Neural cell (in vitro differentiated cells): Measurements from ENCODE around the gene BCO2. TPM values are rescaled to one million over a fixed set of nuclear protein-coding genes. Genes with fewer than 3 reads are reported as not detected.

Experiments
- H2AFZ ChIP-seq: fragments of 200-600, 300-800 bp; sonication (generic), shearing (Covaris generic); 2 replicates; pipeline ENCODE4 v1.6.0; 2014; ENCODE audit warnings: low read depth, mild to moderate bottlenecking, antibody characterized with exemption, low read length, moderate library complexity
- H3F3A ChIP-seq: fragments of 200-600 bp; shearing (Covaris generic); 2 replicates; pipeline ENCODE4 v1.6.1; 2016; ENCODE audit warnings: mild to moderate bottlenecking, moderate library complexity, mixed read lengths, antibody characterized with exemption, low read length; ENCODE audit not compliant: insufficient read depth, poor library complexity, severe bottlenecking
- H3K27ac ChIP-seq: fragments of 200-600, 300-800 bp; sonication (generic), shearing (Covaris generic); 2 replicates; pipeline ENCODE4 v1.5.1; 2014; ENCODE audit warnings: mild to moderate bottlenecking, low read length, moderate library complexity
- H3K27me3 ChIP-seq: fragments of 300-800, 200-600 bp; sonication (generic), shearing (Covaris generic); 2 replicates; pipeline ENCODE4 v1.6.0; 2014; ENCODE audit warnings: mild to moderate bottlenecking, low read depth, low read length, moderate library complexity; ENCODE audit not compliant: insufficient read depth
- H3K36me3 ChIP-seq: fragments of 300-800, 200-600 bp; sonication (generic), shearing (Covaris generic); 2 replicates; pipeline ENCODE4 v1.5.1; 2014; ENCODE audit warnings: mild to moderate bottlenecking, antibody characterized with exemption, low read length, moderate library complexity; ENCODE audit not compliant: insufficient read depth
- H3K4me2 ChIP-seq: fragments of 300-800, 200-600 bp; sonication (generic), shearing (Covaris generic); 2 replicates; pipeline ENCODE4 v1.6.0; 2014; ENCODE audit warnings: mild to moderate bottlenecking, low read length
- H3K4me3 ChIP-seq: fragments of 300-800, 200-600 bp; sonication (generic), shearing (Covaris generic); 2 replicates; pipeline ENCODE4 v1.5.1; 2014; ENCODE audit warnings: mild to moderate bottlenecking, low read length, moderate library complexity
- H3K79me2 ChIP-seq: fragments of 200-600 bp; shearing (Covaris generic); replicated peaks from 2 replicates; pipeline ENCODE4 v1.6.0; 2014; ENCODE audit warnings: mild to moderate bottlenecking, low read length, moderate library complexity; ENCODE audit not compliant: insufficient read depth
- H3K9ac ChIP-seq: fragments of 300-800, 200-600 bp; sonication (generic), shearing (Covaris generic); 2 replicates; pipeline ENCODE4 v1.6.1; 2016; ENCODE audit warnings: mild to moderate bottlenecking, low read length, mixed read lengths
- H3K9me2 ChIP-seq: fragments of 200-600 bp; shearing (Covaris generic); 2 replicates; pipeline ENCODE4 v1.6.1; 2016; ENCODE audit warnings: mild to moderate bottlenecking, low read length, mixed read lengths; ENCODE audit not compliant: insufficient read depth
- H3K9me3 ChIP-seq: fragments of 200-600, 300-800 bp; sonication (generic), shearing (Covaris generic); 2 replicates; pipeline ENCODE4 v1.6.1; 2016; ENCODE audit warnings: mild to moderate bottlenecking, mixed run types, low read length, moderate library complexity, mixed read lengths
- H4K20me1 ChIP-seq: fragments of 200-600 bp; shearing (Covaris generic); 2 replicates; pipeline ENCODE4 v1.6.1; 2016; ENCODE audit warnings: mild to moderate bottlenecking, mixed run types; ENCODE audit not compliant: insufficient read depth
- CTCF ChIP-seq: fragments of 450-650 bp; IDR thresholded peaks from 2 replicates; pipeline ENCODE4 v1.5.1; 2014; ENCODE audit warnings: antibody characterized with exemption, mild to moderate bottlenecking, moderate library complexity; ENCODE audit not compliant: poor library complexity, severe bottlenecking
- EP300 ChIP-seq: fragments of 450-650 bp; conservative IDR thresholded peaks from 2 replicates; pipeline ENCODE4 v1.6.1; 2014; ENCODE audit warnings: antibody characterized with exemption, mild to moderate bottlenecking, moderate library complexity; ENCODE audit not compliant: poor library complexity, severe bottlenecking
- EZH2 ChIP-seq: fragments of 200-600, 300-800 bp; shearing (Covaris generic), sonication (generic); IDR thresholded peaks from 2 replicates; pipeline ENCODE4 v1.6.1; 2014; ENCODE audit warnings: antibody characterized with exemption, low read length, borderline replicate concordance, mild to moderate bottlenecking; ENCODE audit not compliant: insufficient read depth, poor library complexity, severe bottlenecking
- MXI1 ChIP-seq: fragments of 450-650 bp; conservative IDR thresholded peaks from 2 replicates; pipeline ENCODE4 v1.6.1; 2014; ENCODE audit warnings: antibody characterized with exemption, mild to moderate bottlenecking; ENCODE audit not compliant: poor library complexity, severe bottlenecking
- POLR2AphosphoS5 ChIP-seq: IDR thresholded peaks from 2 replicates; pipeline ENCODE4 v1.6.1; 2012
- RAD21 ChIP-seq: fragments of 450-650 bp; conservative IDR thresholded peaks from 2 replicates; pipeline ENCODE4 v1.6.1; 2014; ENCODE audit warnings: antibody characterized with exemption, mild to moderate bottlenecking, moderate library complexity
- REST ChIP-seq: IDR thresholded peaks from 2 replicates; pipeline ENCODE4 v1.6.1; 2012; ENCODE audit warnings: borderline replicate concordance
- SMC3 ChIP-seq: fragments of 450-650 bp; conservative IDR thresholded peaks from 2 replicates; pipeline ENCODE4 v1.6.1; 2014; ENCODE audit warnings: antibody characterized with exemption, mild to moderate bottlenecking, moderate library complexity; ENCODE audit not compliant: poor library complexity
- TAF1 ChIP-seq: IDR thresholded peaks from 2 replicates; pipeline ENCODE4 v1.6.1; 2012; ENCODE audit warnings: low read depth
- polyA plus RNA-seq: library from polyadenylated mRNA; depleted of rRNA; stranded (reverse); fragments of >200 nt; gene quantifications from 2 replicates; pipeline ENCODE4 v1.2.3, GENCODE V29; 2014
- small RNA-seq, 3 experiments: library from RNA; depleted of rRNA; stranded (forward); fragments of <200 nt; gene quantifications; one replicate each; pipeline ENCODE3, GENCODE V24; 2012

The BCO2 gene
- polyA plus RNA-seq, 1 donor from 2014 or later = 7.4 TPM

GRCh38 chr11:112268406-112268805 lies 93.1 kb downstream of the BCO2 start:
- H3K9me2 ChIP-seq = no peaks in the 10 kb centered on the region
- H3K4me3 ChIP-seq = no peak overlapping the region
- H3K9ac ChIP-seq = no peak overlapping the region
- H3K36me3 ChIP-seq = no peaks in the 10 kb centered on the region
- H3K27me3 ChIP-seq = no peaks in the 10 kb centered on the region
- no peak overlapping the region for H3K27ac ChIP-seq
- TF ChIP-seq REST (no peak), EZH2 (no peak), EP300 (no peak), TAF1 (no peak), RAD21 (no peak), MXI1 (no peak), CTCF (no peak), POLR2AphosphoS5 (no peak), SMC3 (no peak)
- H3K79me2 ChIP-seq = no peaks in the 10 kb centered on the region
- no peak overlapping the region for H2AFZ ChIP-seq
- H3F3A ChIP-seq = no peaks in the 10 kb centered on the region
- H3K9me3 ChIP-seq = no peaks in the 10 kb centered on the region
- no peak overlapping the region for H3K4me2 ChIP-seq
- no peaks in the 10 kb centered on the region for H4K20me1 ChIP-seq

Small RNA genes lying within 50 kb of the gene (small RNA-seq; reads per million reads assigned to genes)
- 0 reads per million in 3 experiments for gene MRPS36P4

Other genes with a start within 250 kb of the BCO2 start
- gene DIXDC1, start 238.2 kb upstream of the BCO2 start, polyA plus RNA-seq = 54.6 and 59.9 TPM in 2 replicates
- 38.3 and 41.1 TPM in 2 replicates for gene DLAT, start 150.1 kb upstream of the BCO2 start, polyA plus RNA-seq
- 4.7 and 12.2 TPM in 2 replicates for gene PIH1D2, start 101.5 kb upstream of the BCO2 start, polyA plus RNA-seq
- 37.0 and 37.7 TPM in 2 replicates for gene NKAPD1, start 101.2 kb upstream of the BCO2 start, polyA plus RNA-seq
- gene TIMM8B, start 88.8 kb upstream of the BCO2 start, polyA plus RNA-seq = 121 and 139 TPM in 2 replicates
- 34.7 and 40.3 TPM in 2 replicates for gene SDHD, start 88.6 kb upstream of the BCO2 start, polyA plus RNA-seq
- gene IL18, start 11.4 kb upstream of the BCO2 start, polyA plus RNA-seq = not detected in 2 replicates
- 0.36 and 0.51 TPM in 2 replicates for gene TEX12, start 8.1 kb upstream of the BCO2 start, polyA plus RNA-seq
- 134 and 160 TPM in 2 replicates for gene PTS, start 50.9 kb downstream of the BCO2 start, polyA plus RNA-seq
- gene PLET1, start 85.3 kb downstream of the BCO2 start, polyA plus RNA-seq = not detected in 2 replicates